GM21619 (cell line): Measurements from ENCODE around the gene ADGRB3.
"Not testable (repeated sequence)": the region's sequence is repeated elsewhere in the genome, so short reads cannot be mapped to it uniquely, and the experiment has no call there.

ENCODE experiments used
- ATAC-seq: cut with Tn5 transposase; IDR thresholded peaks from one replicate; pipeline ENCODE4 v1.9.1; 2021; ENCODE audit not compliant: unreplicated experiment

Gene ADGRB3

DNA sequence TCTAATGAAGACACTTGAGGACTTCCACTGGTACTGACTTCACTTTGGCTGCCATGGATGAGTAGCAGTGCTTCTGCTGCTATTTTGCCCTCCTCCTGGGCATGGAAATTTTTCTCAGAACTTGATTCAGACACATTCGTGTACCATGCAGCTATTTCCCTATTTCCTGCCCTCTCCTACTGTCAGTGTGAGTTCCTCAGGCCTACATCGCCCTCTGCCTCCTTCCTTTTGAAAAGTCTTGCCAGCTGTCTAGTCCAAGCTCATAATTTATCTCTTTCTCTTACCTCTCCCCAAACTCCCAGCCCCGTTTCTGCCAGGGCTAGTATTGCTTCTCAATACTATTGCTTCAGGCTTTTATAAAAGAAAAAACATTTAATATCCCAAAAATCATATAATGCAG is 470.2 kb downstream of the ADGRB3 start:
- ATAC-seq: no peak

DNA sequence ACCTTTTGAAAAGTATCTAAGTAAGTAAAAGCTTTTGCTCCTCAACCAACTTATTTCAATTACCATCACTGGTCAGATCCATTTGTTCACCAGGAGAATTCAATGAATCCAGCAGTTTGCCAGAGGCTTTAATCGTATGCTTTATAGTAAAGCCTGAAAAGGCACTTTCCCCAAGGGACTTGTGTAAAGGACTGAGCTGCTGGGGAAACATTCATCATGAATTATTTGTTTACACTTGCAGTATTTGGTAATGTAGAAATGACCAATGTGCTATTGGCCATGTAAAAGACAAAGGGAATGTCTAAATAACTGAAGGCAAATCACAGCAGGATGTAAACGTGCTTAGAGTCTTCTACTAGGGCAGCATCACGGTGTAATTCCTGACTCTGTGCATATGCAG is 471.4 kb downstream of the ADGRB3 start:
- no peak for ATAC-seq

DNA sequence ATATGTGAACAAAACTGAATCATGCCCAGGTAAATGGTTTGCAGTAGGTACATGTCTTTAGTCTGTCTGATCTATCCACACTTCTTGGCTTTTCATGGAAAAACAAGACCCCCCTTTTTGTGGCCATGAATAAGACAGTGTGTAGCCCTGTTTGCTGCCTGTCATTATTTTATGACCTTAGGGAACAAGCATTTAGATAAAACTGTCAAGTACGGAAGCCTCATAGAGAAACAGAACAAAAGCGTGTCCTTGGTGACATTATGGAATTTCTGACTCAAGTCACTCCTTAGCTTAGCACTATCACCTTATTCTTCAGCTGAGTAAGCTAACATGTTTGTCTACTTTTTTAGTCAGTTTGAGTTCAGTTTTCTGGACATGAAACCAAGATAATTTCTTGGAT is 476.2 kb downstream of the ADGRB3 start:
- ATAC-seq: no peak

DNA sequence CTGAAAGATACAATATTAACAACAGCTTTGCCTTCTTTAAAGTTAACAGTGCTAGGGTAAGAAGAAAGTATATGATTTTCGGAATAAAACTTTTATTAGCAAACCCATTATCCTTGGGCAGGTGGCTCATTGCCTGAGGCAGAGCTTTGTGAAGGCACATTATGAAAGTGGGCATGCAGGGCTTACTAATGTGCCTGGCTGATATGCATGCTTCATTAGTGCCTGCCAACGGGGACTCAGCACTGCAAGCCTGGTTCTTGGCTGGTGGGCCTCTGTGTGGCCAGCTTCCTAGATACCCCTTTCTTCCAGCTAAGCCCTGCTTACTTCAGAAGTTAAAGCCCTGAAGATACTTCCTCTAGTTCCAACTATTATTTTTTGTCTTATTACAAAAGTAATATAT is 481.6 kb downstream of the ADGRB3 start:
- no peak for ATAC-seq

DNA sequence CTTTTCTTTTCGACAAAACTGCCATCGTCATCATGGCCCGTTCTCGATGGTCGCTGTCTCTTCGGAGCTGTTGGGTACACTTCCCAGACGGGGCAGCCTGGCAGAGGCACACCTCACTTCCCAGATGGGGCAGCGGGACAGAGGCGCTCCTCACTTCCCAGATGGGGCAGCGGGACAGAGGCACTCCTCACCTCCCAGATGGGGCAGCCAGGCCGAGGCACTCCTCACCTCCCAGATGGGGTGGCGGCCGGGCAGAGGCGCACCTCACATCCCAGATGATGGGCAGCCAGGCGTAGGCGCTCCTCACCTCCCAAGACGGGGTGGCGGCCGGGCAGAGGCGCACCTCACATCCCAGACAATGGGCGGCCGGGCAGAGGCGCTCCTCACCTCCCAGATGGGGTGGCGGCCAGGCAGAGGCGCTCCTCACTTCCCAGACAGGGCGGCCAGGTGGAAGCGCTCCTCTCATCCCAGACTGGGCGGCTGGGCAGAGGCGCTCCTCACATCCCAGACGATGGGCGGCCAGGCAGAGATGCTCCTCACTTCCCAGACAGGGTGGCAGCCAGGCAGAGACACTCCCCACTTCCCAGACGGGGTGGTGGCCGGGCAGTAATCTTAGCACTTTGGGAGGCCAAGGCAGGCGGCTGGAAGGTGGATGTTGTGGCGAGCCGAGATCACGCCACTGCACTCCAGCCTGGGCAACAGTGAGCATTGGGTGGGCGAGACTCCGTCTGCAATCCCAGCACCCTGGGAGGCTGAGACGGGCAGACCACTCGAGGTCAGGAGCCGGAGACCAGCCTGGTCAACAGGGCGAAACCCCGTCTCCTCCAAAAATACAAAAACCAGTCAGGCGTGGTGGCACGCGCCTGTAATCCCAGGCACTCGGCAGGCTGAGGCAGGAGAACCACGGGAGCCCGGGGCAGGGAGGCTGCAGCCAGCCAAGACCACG is 486.7 kb downstream of the ADGRB3 start:
- ATAC-seq: not testable (repeated sequence)

- no peak for ATAC-seq
Measured at GRCh38 chr6:69122407-69122773, 487.3 kb downstream of the ADGRB3 start.

- no peak for ATAC-seq
Measured at GRCh38 chr6:69128411-69128810, 493.3 kb downstream of the ADGRB3 start.

GRCh38 chr6:69129046-69129445 is 494.0 kb downstream of the ADGRB3 start:
- no peak for ATAC-seq

DNA sequence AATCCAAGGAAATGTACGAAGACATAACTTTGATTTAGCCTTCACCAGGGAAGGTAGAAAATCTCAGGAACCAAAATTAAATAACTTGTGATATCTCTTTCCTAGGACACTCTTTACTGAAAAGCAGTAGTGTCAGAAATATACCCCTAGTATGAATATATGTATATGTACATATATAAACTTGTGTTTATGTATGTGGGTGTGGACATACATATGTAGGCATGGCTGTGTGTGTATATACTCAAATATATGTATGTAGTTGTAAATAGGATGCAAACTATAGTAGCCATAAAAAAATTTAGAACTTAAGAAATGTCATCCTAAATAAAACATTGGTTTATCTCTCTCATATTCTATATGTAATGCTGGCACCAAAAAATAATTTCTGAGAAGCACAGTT is 500.8 kb downstream of the ADGRB3 start:
- no peak for ATAC-seq

- no peak for ATAC-seq
Measured at GRCh38 chr6:69138148-69138547, 503.1 kb downstream of the ADGRB3 start.

- ATAC-seq: no peak
Measured at GRCh38 chr6:69138893-69139494, 503.9 kb downstream of the ADGRB3 start.

GRCh38 chr6:69145062-69145461 is 510.0 kb downstream of the ADGRB3 start:
- ATAC-seq: no peak

- ATAC-seq: no peak
Measured at GRCh38 chr6:69146385-69146784, 511.3 kb downstream of the ADGRB3 start.

DNA sequence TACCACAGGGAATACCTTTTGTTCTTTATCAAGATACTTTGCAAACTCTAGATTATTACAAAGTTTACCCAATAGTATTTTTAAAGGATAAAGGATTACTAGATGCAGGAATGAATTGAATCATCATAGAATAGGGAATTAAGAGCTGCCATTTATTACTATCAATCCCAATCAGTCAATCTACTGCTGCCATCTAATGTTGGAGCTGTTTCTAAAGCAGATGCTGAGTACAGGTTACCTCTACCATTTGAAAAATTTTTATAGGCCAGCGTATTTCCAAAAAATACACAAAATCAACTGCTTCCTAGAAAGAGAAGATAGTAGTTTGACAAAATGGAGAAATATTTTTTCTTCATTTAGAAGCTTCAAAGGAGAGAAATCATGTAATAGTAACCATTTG is 520.4 kb downstream of the ADGRB3 start:
- ATAC-seq: no peak

GRCh38 chr6:69162811-69163210 is 527.7 kb downstream of the ADGRB3 start:
- ATAC-seq: no peak

DNA sequence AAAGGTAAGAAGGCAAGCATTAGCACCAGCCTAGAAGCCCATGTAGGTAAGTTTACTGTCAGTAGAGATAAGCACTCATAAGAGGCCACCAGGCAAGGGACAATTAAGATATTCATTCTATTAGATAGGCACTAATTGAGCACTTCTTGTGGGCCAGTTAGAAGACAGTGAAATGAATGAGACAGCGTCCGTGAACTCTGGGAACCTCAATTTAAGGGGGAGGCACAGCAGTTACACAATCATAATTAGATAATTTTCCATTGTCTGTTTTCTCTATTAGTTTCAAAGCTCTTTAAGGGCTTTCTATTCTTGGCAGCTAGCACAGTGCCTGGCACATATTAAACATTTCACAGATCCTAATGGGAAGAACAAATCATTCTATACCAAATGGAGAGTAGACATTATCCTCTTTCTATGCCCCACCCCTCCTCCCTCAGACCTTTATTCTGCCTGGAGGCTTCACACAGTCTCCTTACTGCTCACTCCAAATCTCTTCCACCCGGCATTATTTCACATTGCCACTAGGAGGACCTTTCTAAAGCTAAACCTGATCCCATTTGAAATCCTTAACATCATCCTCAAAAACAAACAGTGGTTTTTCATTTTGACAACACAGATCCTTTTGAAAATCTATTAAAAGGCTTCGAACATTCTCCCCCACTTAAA is 529.6 kb downstream of the ADGRB3 start:
- ATAC-seq: no peak

GRCh38 chr6:69179681-69180080 is 544.6 kb downstream of the ADGRB3 start:
- ATAC-seq: no peak

GRCh38 chr6:69180361-69181067 is 545.4 kb downstream of the ADGRB3 start:
- no peak for ATAC-seq

- ATAC-seq: no peak
Measured at GRCh38 chr6:69181964-69182363, 546.9 kb downstream of the ADGRB3 start.

- ATAC-seq: no peak
Measured at GRCh38 chr6:69185276-69185675, 550.2 kb downstream of the ADGRB3 start.

DNA sequence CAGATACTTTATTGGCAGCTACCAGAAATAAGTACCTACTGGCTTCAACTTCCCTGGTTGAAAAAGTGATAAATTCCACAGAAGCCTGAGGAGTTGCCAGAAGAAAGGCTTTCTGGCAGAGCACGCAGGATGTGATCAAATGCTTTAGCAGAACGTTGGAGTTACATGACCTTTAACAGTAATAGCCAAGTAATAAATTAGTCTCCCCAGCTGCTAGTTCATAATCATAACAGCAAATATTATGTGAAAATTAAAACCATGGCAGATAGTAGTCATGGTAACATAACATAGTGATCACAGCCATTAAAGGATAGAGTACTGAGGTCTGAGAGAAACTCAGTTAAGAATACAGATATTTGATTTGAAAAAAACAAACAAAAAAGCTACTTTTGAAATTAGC is 567.7 kb downstream of the ADGRB3 start:
- no peak for ATAC-seq
